Gastroesophageal sphincter (tissue), 3 donors: ENCODE results near the gene NPPB.

ENCODE experiments used
- CTCF ChIP-seq, 4 experiments: fragments of 200-600 bp in 2 of 4; fragments of 450-650 bp in 2 of 4; sonication (generic) in 1 of 4; IDR thresholded peaks; one replicate each; pipeline ENCODE4 v1.5.1; 2017 to 2019; ENCODE audit warnings: antibody characterized with exemption in 4 of 4, mild to moderate bottlenecking in 2 of 4, moderate library complexity in 2 of 4
- POLR2A ChIP-seq, 2 donors: fragments of 450-650 bp; IDR thresholded peaks; one replicate each; pipeline ENCODE4 v1.6.1; 2017; ENCODE audit warnings: antibody characterized with exemption in 2 of 2, mild to moderate bottlenecking in 2 of 2, moderate library complexity in 1 of 2
- POLR2AphosphoS5 ChIP-seq: sonication (generic); formaldehyde crosslinking; IDR thresholded peaks from one replicate; pipeline ENCODE4 v1.6.1; 2017; ENCODE audit warnings: antibody characterized with exemption

DNA sequence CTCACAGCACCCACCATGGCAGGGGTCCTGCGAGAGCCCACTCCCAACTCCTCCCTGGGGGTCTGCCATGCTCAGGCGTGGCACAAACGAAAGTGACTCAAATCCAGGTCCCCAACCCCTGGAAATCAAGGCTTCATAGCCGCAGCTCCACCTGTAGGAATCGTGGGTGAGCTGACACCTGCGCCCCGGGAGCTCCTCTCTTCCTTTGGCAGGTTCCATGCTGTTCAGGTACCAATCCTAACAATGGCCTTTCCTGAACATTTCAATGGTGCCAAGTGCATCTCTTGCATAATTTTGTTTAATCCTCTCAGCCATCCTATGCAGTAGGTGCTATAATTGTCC is 28.9 kb upstream of the NPPB start:
- TF ChIP-seq POLR2A (IDR thresholded peaks at IDR 0.05) (no peak), POLR2AphosphoS5 (no peak), CTCF (IDR thresholded peaks at IDR 0.05) (no peak)
